SK-N-SH (cell line): ENCODE data around the gene TNFAIP1. TPM values are rescaled to one million over a fixed set of nuclear protein-coding genes. Genes with fewer than 3 reads are reported as not detected.
"Not testable (repeated sequence)": the region's sequence is repeated elsewhere in the genome, so short reads cannot be mapped to it uniquely, and the experiment has no call there.

ENCODE experiments used
- CTCF ChIA-PET: fragments of 300-600, 350-600 bp; formaldehyde crosslinking; extraction: SDS; loops from one replicate; lab custom pipeline; 2021; lab: Yijun Ruan, JAX
- POLR2A ChIA-PET: fragments of 350-600 bp; sonication (Branson Sonifier 250); formaldehyde crosslinking; extraction: SDS; loops from one replicate; lab custom pipeline; 2020; ENCODE audit warnings: antibody characterized with exemption, inconsistent platforms; lab: Yijun Ruan, JAX
- DNase-seq: peaks from one replicate; pipeline ENCODE4 v3.0.0; 2012
- H2AFZ ChIP-seq: fragments of 200-600 bp; sonication (generic); 2 replicates; pipeline ENCODE4 v1.8.1; 2016; ENCODE audit warnings: antibody characterized with exemption, mild to moderate bottlenecking, low read depth
- H3F3A ChIP-seq: fragments of 200-600 bp; sonication (generic); replicated peaks from 2 replicates; pipeline ENCODE3; 2016; ENCODE audit warnings: antibody characterized with exemption, mild to moderate bottlenecking; ENCODE audit not compliant: insufficient read depth
- H3K27ac ChIP-seq, 2 experiments: fragments of 200-500 bp in 1 of 2; fragments of 200-600 bp in 1 of 2; sonication (Bioruptor generic) in 1 of 2; sonication (generic), shearing (Covaris generic) in 1 of 2; 2 replicates each; pipeline versions ENCODE4 v1.5.1 to v1.6.1; 2014 to 2016; ENCODE audit warnings: low read depth in 2 of 2, inconsistent platforms in 1 of 2, low read length in 1 of 2, mild to moderate bottlenecking in 1 of 2, mixed read lengths in 1 of 2
- H3K27me3 ChIP-seq: fragments of 200-600 bp; sonication (generic), shearing (Covaris generic); 2 replicates; pipeline ENCODE4 v1.6.1; 2016; ENCODE audit warnings: mixed run types; ENCODE audit not compliant: insufficient read depth
- H3K36me3 ChIP-seq, 2 experiments: fragments of 200-500 bp in 1 of 2; fragments of 200-600 bp in 1 of 2; sonication (Bioruptor generic) in 1 of 2; sonication (generic) in 1 of 2; replicated peaks in 1 of 2; 2 replicates each; pipeline versions ENCODE3 to v1.5.1; 2014 to 2016; ENCODE audit warnings: low read length in 1 of 2, mild to moderate bottlenecking in 1 of 2; ENCODE audit not compliant: insufficient read depth in 2 of 2, control insufficient read depth in 1 of 2
- H3K4me1 ChIP-seq, 2 experiments: fragments of 200-500 bp in 1 of 2; fragments of 200-600 bp in 1 of 2; sonication (Bioruptor generic) in 1 of 2; sonication (generic), shearing (Covaris generic) in 1 of 2; 2 replicates each; pipeline versions ENCODE4 v1.5.1 to v1.6.1; 2014 to 2016; ENCODE audit warnings: low read depth in 1 of 2, low read length in 1 of 2, mixed run types in 1 of 2; ENCODE audit not compliant: insufficient read depth in 2 of 2, control insufficient read depth in 1 of 2
- H3K4me2 ChIP-seq: fragments of 200-600 bp; sonication (generic), shearing (Covaris generic); 2 replicates; pipeline ENCODE4 v1.6.1; 2017; ENCODE audit warnings: mixed run types
- H3K4me3 ChIP-seq, 2 experiments: fragments of 200-500 bp in 1 of 2; fragments of 200-600 bp in 1 of 2; sonication (Bioruptor generic) in 1 of 2; sonication (generic), shearing (Covaris generic) in 1 of 2; 2 replicates each; pipeline versions ENCODE4 v1.5.1 to v1.8.1; 2014 to 2016; ENCODE audit warnings: low read depth in 2 of 2, inconsistent platforms in 1 of 2, low read length in 1 of 2, mild to moderate bottlenecking in 1 of 2, mixed read lengths in 1 of 2, moderate library complexity in 1 of 2
- H3K79me2 ChIP-seq: fragments of 200-600 bp; sonication (generic); 2 replicates; pipeline ENCODE4 v1.8.1; 2017; ENCODE audit warnings: mild to moderate bottlenecking; ENCODE audit not compliant: insufficient read depth
- H3K9ac ChIP-seq: fragments of 200-600 bp; sonication (generic); 2 replicates; pipeline ENCODE4 v1.6.1; 2017; ENCODE audit warnings: mixed run types
- H3K9me2 ChIP-seq: fragments of 200-600 bp; sonication (generic); 2 replicates; pipeline ENCODE4 v1.6.1; 2017; ENCODE audit warnings: mixed run types
- H3K9me3 ChIP-seq: fragments of 200-600 bp; sonication (generic); 2 replicates; pipeline ENCODE4 v1.6.1; 2017; ENCODE audit warnings: mixed run types, mild to moderate bottlenecking, moderate library complexity
- H4K20me1 ChIP-seq: fragments of 200-600 bp; sonication (generic); 2 replicates; pipeline ENCODE4 v1.6.1; 2017; ENCODE audit warnings: mild to moderate bottlenecking, mixed run types; ENCODE audit not compliant: insufficient read depth
- CHD2 ChIP-seq: fragments of 150-350 bp; IDR thresholded peaks from 2 replicates; pipeline ENCODE4 v1.6.1; 2018; ENCODE audit warnings: low read length; ENCODE audit not compliant: partially characterized antibody
- EP300 ChIP-seq, 2 experiments: IDR thresholded peaks; 2 replicates each; pipeline versions ENCODE4 v1.4.0 to v1.6.1; 2012; ENCODE audit warnings: borderline replicate concordance in 1 of 2, low read depth in 1 of 2, low read length in 1 of 2
- EZH2phosphoT487 ChIP-seq: fragments of 200-600 bp; sonication (generic); IDR thresholded peaks from 2 replicates; pipeline ENCODE4 v1.6.1; 2017; ENCODE audit warnings: low read depth, mixed run types, mild to moderate bottlenecking, antibody characterized with exemption, moderate library complexity, borderline replicate concordance
- FOSL2 ChIP-seq: IDR thresholded peaks from 2 replicates; pipeline ENCODE4 v1.4.0; 2012; ENCODE audit warnings: low read depth, mild to moderate bottlenecking, moderate library complexity, borderline replicate concordance
- FOXM1 ChIP-seq: IDR thresholded peaks from 2 replicates; pipeline ENCODE4 v1.4.0; 2012; ENCODE audit warnings: low read depth, mild to moderate bottlenecking
- GABPA ChIP-seq: IDR thresholded peaks from 2 replicates; pipeline ENCODE4 v1.4.0; 2012; ENCODE audit warnings: low read depth, mild to moderate bottlenecking
- MEF2A ChIP-seq: IDR thresholded peaks from 2 replicates; pipeline ENCODE4 v1.4.0; 2012; ENCODE audit warnings: low read depth, borderline replicate concordance
- MXI1 ChIP-seq: IDR thresholded peaks from 2 replicates; pipeline ENCODE4 v1.6.1; 2012; ENCODE audit warnings: mild to moderate bottlenecking, low read depth, low read length, improper control_type of control experiment
- NRF1 ChIP-seq: IDR thresholded peaks from 2 replicates; pipeline ENCODE4 v1.6.1; 2012; ENCODE audit warnings: low read depth, mild to moderate bottlenecking, low read length
- POLR2AphosphoS5 ChIP-seq: IDR thresholded peaks from 2 replicates; pipeline ENCODE4 v1.6.1; 2012; ENCODE audit warnings: low read depth, low read length
- RAD21 ChIP-seq: IDR thresholded peaks from 2 replicates; pipeline ENCODE4 v1.6.1; 2012; ENCODE audit warnings: mild to moderate bottlenecking, low read length
- RCOR1 ChIP-seq: fragments of 150-350 bp; IDR thresholded peaks from 2 replicates; pipeline ENCODE4 v1.6.1; 2017; ENCODE audit warnings: antibody characterized with exemption, low read length
- SIN3A ChIP-seq: IDR thresholded peaks from 2 replicates; pipeline ENCODE4 v1.6.1; 2012; ENCODE audit warnings: low read depth, mild to moderate bottlenecking, low read length, moderate library complexity, borderline replicate concordance
- SMC3 ChIP-seq: IDR thresholded peaks from 2 replicates; pipeline ENCODE4 v1.6.1; 2012; ENCODE audit warnings: low read depth, low read length, improper control_type of control experiment
- WGBS: methylation state at CpG from one replicate; pipeline ENCODE4 v1.1.6; 2017; ENCODE audit warnings: low lambda C conversion rate; 5-methylcytosine and 5-hydroxymethylcytosine counted together
- polyA plus RNA-seq, 3 experiments: library from polyadenylated mRNA; depleted of rRNA; stranded (reverse); fragments of >200 nt; gene quantifications; 2 replicates each; pipeline ENCODE4 v1.2.3, GENCODE V29; 2012
- TF ChIP-seq, protein P1 (sequence below): fragments of 150-350 bp; IDR thresholded peaks from 2 replicates; pipeline ENCODE4 v1.6.1; 2016; ENCODE audit warnings: mild to moderate bottlenecking, low read depth, low read length

The TNFAIP1 gene
- polyA plus RNA-seq, 1 of the 3 experiments (the other 2 are of a cell fraction), result 52.0 TPM

DNA sequence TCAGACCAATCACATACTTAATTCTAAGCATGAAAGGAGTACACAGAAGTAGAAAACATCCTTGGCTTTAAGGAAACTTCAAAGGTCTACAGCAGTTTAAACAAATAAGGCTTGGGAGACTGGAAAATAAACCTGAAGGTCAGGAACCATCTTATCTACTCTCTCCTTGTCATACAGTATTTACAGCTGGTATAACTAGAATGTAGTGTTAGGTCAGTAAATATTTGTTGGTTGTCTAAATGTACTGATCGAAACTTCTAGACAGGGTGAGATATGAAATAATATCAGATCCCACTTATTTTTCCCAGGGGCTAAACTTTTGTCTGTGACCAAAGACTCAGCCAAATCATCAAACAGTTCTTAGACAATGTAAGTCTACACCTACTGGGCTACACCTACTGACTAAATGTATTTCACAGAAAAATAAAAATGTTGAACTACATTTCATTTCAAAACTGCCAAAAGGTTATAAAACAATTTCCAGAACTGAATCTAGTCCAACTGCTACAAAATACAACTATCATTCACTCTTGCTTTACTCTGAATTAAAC, 43.7 kb upstream of the TNFAIP1 start:
- H3K79me2 ChIP-seq, result no peaks in the 10 kb centered on the region
- no peak overlapping the region for H3K4me3 ChIP-seq
- TF ChIP-seq RCOR1 (no peak), FOXM1 (no peak), NRF1 (no peak), GABPA (no peak), POLR2AphosphoS5 (no peak), MEF2A (no peak), RAD21 (no peak), CHD2 (no peak), EP300 (IDR thresholded peaks at IDR 0.05; ENCODE audit: borderline replicate concordance in 1 of 2, low read depth in 1 of 2, low read length in 1 of 2) (no peak)
- H3K9me2 ChIP-seq, result no peaks in the 10 kb centered on the region
- peaks cover 3% of the 10 kb centered on the region for H3F3A ChIP-seq
- H3K4me2 ChIP-seq, result no peak overlapping the region
- no peaks in the 10 kb centered on the region for H3K36me3 ChIP-seq
- H3K27me3 ChIP-seq, result no peaks in the 10 kb centered on the region; the same call in 1 of the 2 replicates
- WGBS, result 63% methylated on average over 1 of the region's 1 CpG
- no peak overlapping the region for H3K27ac ChIP-seq
- CTCF ChIA-PET, result no interaction called here
- no peaks in the 10 kb centered on the region for H3K9me3 ChIP-seq
- H2AFZ ChIP-seq, result no peak overlapping the region
- H4K20me1 ChIP-seq, result no peaks in the 10 kb centered on the region
- DNase-seq, result no peak
- H3K9ac ChIP-seq, result no peak overlapping the region
- no peaks in the 10 kb centered on the region for H3K4me1 ChIP-seq
- POLR2A ChIA-PET, result no interaction called here

DNA sequence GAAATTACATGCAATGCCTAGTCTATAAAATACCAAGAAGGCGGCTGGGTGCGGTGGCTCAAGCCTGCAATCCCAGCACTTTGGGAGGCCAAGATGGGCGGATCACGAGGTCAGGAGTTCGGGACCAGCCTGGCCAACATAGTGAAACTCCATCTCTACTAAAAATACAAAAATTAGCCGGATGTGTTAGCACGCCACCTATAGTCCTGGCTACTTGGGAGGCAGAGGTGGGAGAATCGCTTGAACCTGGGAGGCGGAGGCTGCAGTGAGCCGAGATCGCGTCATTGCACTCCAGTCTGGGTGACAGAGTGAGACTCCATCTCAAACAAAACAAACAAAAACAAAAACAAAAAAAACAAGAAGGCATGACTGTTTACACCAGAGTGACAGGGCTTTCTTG, 42.7 kb upstream of the TNFAIP1 start:
- H3K9me2 ChIP-seq, H3K4me3 ChIP-seq, H3K27me3 ChIP-seq, H4K20me1 ChIP-seq, H3K4me2 ChIP-seq, POLR2A ChIA-PET, H3F3A ChIP-seq, H2AFZ ChIP-seq, H3K79me2 ChIP-seq, H3K9ac ChIP-seq, H3K36me3 ChIP-seq, H3K27ac ChIP-seq, DNase-seq, H3K9me3 ChIP-seq, CTCF ChIA-PET, H3K4me1 ChIP-seq: not testable (repeated sequence)
- 83% methylated on average over 12 of the region's 12 CpGs for WGBS

DNA sequence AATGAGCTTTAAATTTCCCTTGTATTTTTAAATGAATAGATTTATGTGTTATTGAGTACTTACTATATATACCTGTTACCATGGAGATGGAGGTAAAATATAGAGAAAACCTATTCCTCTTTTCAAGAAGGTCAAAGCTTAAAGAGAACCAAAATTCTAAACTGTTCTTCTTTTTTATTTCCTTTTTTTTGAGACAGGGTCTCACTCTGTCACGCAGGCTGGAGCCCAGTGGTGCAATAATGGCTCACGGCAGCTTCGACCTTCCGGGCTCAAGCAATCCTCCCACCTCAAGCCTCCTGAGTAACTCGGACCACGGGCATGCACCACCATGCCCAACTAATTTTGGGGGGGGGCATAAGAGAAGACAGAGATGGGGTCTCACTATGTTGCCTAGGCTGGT, 41.6 kb upstream of the TNFAIP1 start:
- no peak overlapping the region for H3K9ac ChIP-seq
- TF ChIP-seq SIN3A (no peak), MXI1 (no peak), POLR2AphosphoS5 (no peak), RAD21 (no peak), SMC3 (no peak), FOSL2 (no peak), EZH2phosphoT487 (no peak)
- TF ChIP-seq, protein P1, sequence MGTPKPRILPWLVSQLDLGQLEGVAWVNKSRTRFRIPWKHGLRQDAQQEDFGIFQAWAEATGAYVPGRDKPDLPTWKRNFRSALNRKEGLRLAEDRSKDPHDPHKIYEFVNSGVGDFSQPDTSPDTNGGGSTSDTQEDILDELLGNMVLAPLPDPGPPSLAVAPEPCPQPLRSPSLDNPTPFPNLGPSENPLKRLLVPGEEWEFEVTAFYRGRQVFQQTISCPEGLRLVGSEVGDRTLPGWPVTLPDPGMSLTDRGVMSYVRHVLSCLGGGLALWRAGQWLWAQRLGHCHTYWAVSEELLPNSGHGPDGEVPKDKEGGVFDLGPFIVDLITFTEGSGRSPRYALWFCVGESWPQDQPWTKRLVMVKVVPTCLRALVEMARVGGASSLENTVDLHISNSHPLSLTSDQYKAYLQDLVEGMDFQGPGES, result no peak
- peaks cover 3% of the 10 kb centered on the region for H3F3A ChIP-seq
- H3K27me3 ChIP-seq, result no peaks in the 10 kb centered on the region; the same call in 1 of the 2 replicates
- H3K4me1 ChIP-seq, result no peaks in the 10 kb centered on the region
- no peaks in the 10 kb centered on the region for H3K79me2 ChIP-seq
- no peak overlapping the region for H3K4me2 ChIP-seq
- H4K20me1 ChIP-seq, result no peaks in the 10 kb centered on the region
- no peaks in the 10 kb centered on the region for H3K36me3 ChIP-seq
- DNase-seq, result no peak
- POLR2A ChIA-PET, result no interaction called here
- no peak overlapping the region for H3K4me3 ChIP-seq
- 79% methylated on average over 6 of the region's 6 CpGs for WGBS
- no peak overlapping the region for H2AFZ ChIP-seq
- no peak overlapping the region for H3K27ac ChIP-seq
- no peaks in the 10 kb centered on the region for H3K9me2 ChIP-seq
- CTCF ChIA-PET, result interaction anchor here (1.0 kb wide), 1 partner anchor 489 kb away, joined by 3 read pairs; no protein-coding TSS in a partner anchor
- H3K9me3 ChIP-seq, result no peaks in the 10 kb centered on the region
